ENCODE measurements around the gene LCP2. TPM values are rescaled to one million over a fixed set of nuclear protein-coding genes. Genes with fewer than 3 reads are reported as not detected.

LCP2 gene
- total and polyA plus RNA-seq, 2 donors (not counting 1 experiment from before 2014, with no cell fraction given) = not detected

GRCh38 chr5:170252720-170253350, 44.7 kb downstream of the LCP2 start:
- Histone ChIP-seq H3K36me3 (ENCODE audit: control insufficient read depth, insufficient read depth, low read length) (no peaks in the 10 kb centered on the region), H3K4me2 (ENCODE audit: extremely low read depth, insufficient read depth, low read length) (no peak overlapping the region), H3K9me3 (ENCODE audit: control insufficient read depth, insufficient read depth, low read depth, low read length) (no peaks in the 10 kb centered on the region), H3K27me3 (ENCODE audit: control insufficient read depth, insufficient read depth, low read length) (no peaks in the 10 kb centered on the region), H3K27ac (ENCODE audit: insufficient read depth, low read length) (no peak overlapping the region), H3K4me1 (ENCODE audit: control insufficient read depth, extremely low read depth, insufficient read depth, low read length) (no peaks in the 10 kb centered on the region), H3K9ac (ENCODE audit: insufficient read depth, low read length) (no peak overlapping the region), H3K79me2 (ENCODE audit: control insufficient read depth, insufficient read depth, low read length) (no peaks in the 10 kb centered on the region), H4K20me1 (ENCODE audit: control insufficient read depth, extremely low read depth, insufficient read depth, low read length) (no peaks in the 10 kb centered on the region), H2AFZ (ENCODE audit: low read length) (no peak overlapping the region), H3K4me3 (replicated peaks in 1 of 4; ENCODE audit: control extremely low read depth in 1 of 4, insufficient read depth in 1 of 4, low read depth in 3 of 4, low read length in 4 of 4) (no peak overlapping the region)
- no peak for DNase-seq (ENCODE audit: low read depth in 2 of 2)
- no peak for TF ChIP-seq EZH2 (IDR thresholded peaks at IDR 0.05; ENCODE audit: low read length, missing control alignments)
- no peak for TF ChIP-seq CTCF (conservative IDR thresholded peaks at IDR 0.05 in 1 of 2, IDR thresholded peaks at IDR 0.05 in 1 of 2; ENCODE audit: low read depth in 1 of 2, low read length in 2 of 2)

DNA sequence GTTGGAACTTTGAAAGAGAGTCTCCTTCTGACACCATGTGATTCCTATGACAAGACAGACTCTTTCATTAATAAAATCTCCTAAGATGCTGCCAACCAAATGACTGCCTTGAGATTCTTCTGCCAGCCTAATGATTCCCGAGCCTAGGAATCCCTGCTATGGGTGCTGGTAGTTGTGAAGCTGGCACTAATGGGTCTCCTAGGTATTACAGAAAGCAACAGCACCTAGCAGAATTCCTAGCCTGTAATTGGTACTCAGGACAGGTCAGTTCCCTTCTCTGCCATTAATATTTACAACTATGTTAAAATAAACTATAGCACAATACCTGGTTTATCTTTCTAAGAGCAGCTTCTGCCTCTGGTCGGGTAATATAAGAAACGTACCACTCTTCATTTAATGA, 45.5 kb downstream of the LCP2 start:
- no peaks in the 10 kb centered on the region for H3K4me1 ChIP-seq (ENCODE audit: control insufficient read depth, extremely low read depth, insufficient read depth, low read length)
- H3K4me2 ChIP-seq (ENCODE audit: extremely low read depth, insufficient read depth, low read length) = no peak overlapping the region
- no peak overlapping the region for H3K27ac ChIP-seq (ENCODE audit: insufficient read depth, low read length)
- H4K20me1 ChIP-seq (ENCODE audit: control insufficient read depth, extremely low read depth, insufficient read depth, low read length) = no peaks in the 10 kb centered on the region
- no peak overlapping the region for H2AFZ ChIP-seq (ENCODE audit: low read length)
- H3K36me3 ChIP-seq (ENCODE audit: control insufficient read depth, insufficient read depth, low read length) = no peaks in the 10 kb centered on the region
- H3K9ac ChIP-seq (ENCODE audit: insufficient read depth, low read length) = no peak overlapping the region
- no peak overlapping the region for H3K4me3 ChIP-seq (replicated peaks in 1 of 4; ENCODE audit: control extremely low read depth in 1 of 4, insufficient read depth in 1 of 4, low read depth in 3 of 4, low read length in 4 of 4)
- TF ChIP-seq EZH2 (IDR thresholded peaks at IDR 0.05; ENCODE audit: low read length, missing control alignments) = no peak
- no peak for TF ChIP-seq CTCF (conservative IDR thresholded peaks at IDR 0.05 in 1 of 2, IDR thresholded peaks at IDR 0.05 in 1 of 2; ENCODE audit: low read depth in 1 of 2, low read length in 2 of 2)
- no peak for DNase-seq (ENCODE audit: low read depth in 2 of 2)
- no peaks in the 10 kb centered on the region for H3K79me2 ChIP-seq (ENCODE audit: control insufficient read depth, insufficient read depth, low read length)
- no peaks in the 10 kb centered on the region for H3K27me3 ChIP-seq (ENCODE audit: control insufficient read depth, insufficient read depth, low read length)
- H3K9me3 ChIP-seq (ENCODE audit: control insufficient read depth, insufficient read depth, low read depth, low read length) = no peaks in the 10 kb centered on the region

GRCh38 chr5:170251462-170251861, 46.1 kb downstream of the LCP2 start:
- no peaks in the 10 kb centered on the region for H3K4me1 ChIP-seq (ENCODE audit: control insufficient read depth, extremely low read depth, insufficient read depth, low read length)
- no peak overlapping the region for H3K9ac ChIP-seq (ENCODE audit: insufficient read depth, low read length)
- no peaks in the 10 kb centered on the region for H3K36me3 ChIP-seq (ENCODE audit: control insufficient read depth, insufficient read depth, low read length)
- no peak overlapping the region for H2AFZ ChIP-seq (ENCODE audit: low read length)
- H3K9me3 ChIP-seq (ENCODE audit: control insufficient read depth, insufficient read depth, low read depth, low read length) = no peaks in the 10 kb centered on the region
- DNase-seq (ENCODE audit: low read depth in 2 of 2) = no peak
- H3K4me3 ChIP-seq (replicated peaks in 1 of 4; ENCODE audit: control extremely low read depth in 1 of 4, insufficient read depth in 1 of 4, low read depth in 3 of 4, low read length in 4 of 4) = no peak overlapping the region
- TF ChIP-seq EZH2 (IDR thresholded peaks at IDR 0.05; ENCODE audit: low read length, missing control alignments) (no peak), CTCF (conservative IDR thresholded peaks at IDR 0.05 in 1 of 2, IDR thresholded peaks at IDR 0.05 in 1 of 2; ENCODE audit: low read depth in 1 of 2, low read length in 2 of 2) (no peak)
- no peaks in the 10 kb centered on the region for H3K79me2 ChIP-seq (ENCODE audit: control insufficient read depth, insufficient read depth, low read length)
- no peaks in the 10 kb centered on the region for H3K27me3 ChIP-seq (ENCODE audit: control insufficient read depth, insufficient read depth, low read length)
- H3K4me2 ChIP-seq (ENCODE audit: extremely low read depth, insufficient read depth, low read length) = no peak overlapping the region
- no peak overlapping the region for H3K27ac ChIP-seq (ENCODE audit: insufficient read depth, low read length)
- no peaks in the 10 kb centered on the region for H4K20me1 ChIP-seq (ENCODE audit: control insufficient read depth, extremely low read depth, insufficient read depth, low read length)

Measured in fibroblast of lung (primary cell).